HG02885 (cell line): ENCODE results near the gene SCGB1D1.

ENCODE experiments used
- ATAC-seq: cut with Tn5 transposase; IDR thresholded peaks from one replicate; pipeline ENCODE4 v1.9.1; 2021; ENCODE audit warnings: mild to moderate bottlenecking; ENCODE audit not compliant: unreplicated experiment, poor library complexity

Gene SCGB1D1

GRCh38 chr11:62221498-62221897 lies 31.5 kb downstream of the SCGB1D1 start:
- no peak for ATAC-seq

GRCh38 chr11:62223095-62223494 lies 33.1 kb downstream of the SCGB1D1 start:
- no peak for ATAC-seq

- ATAC-seq = no peak
Measured at GRCh38 chr11:62233730-62234129, 43.7 kb downstream of the SCGB1D1 start.

GRCh38 chr11:62236187-62236586 lies 46.2 kb downstream of the SCGB1D1 start:
- ATAC-seq = no peak

GRCh38 chr11:62237499-62237898 lies 47.5 kb downstream of the SCGB1D1 start:
- no peak for ATAC-seq

- ATAC-seq = no peak
Measured at GRCh38 chr11:62238151-62238550, 48.1 kb downstream of the SCGB1D1 start.

- no peak for ATAC-seq
Measured at GRCh38 chr11:62241095-62241494, 51.1 kb downstream of the SCGB1D1 start.

GRCh38 chr11:62242021-62242420 lies 52.0 kb downstream of the SCGB1D1 start, which contains the start of gene SCGB1D2:
SCGB1D2 (plus strand) TSS chr11:62242239; CDS start chr11:62242308, 69 bp downstream.
- no peak for ATAC-seq
